K562 (cell line): Measurements from ENCODE around the gene XKRX. TPM values are rescaled to one million over a fixed set of nuclear protein-coding genes. Genes with fewer than 3 reads are reported as not detected.

Experiments used
- ATAC-seq: fragments of 200-7000 bp; cut with Tn5 transposase; 3 replicates; pipeline ENCODE4 v1.9.1; 2020; ENCODE audit warnings: moderate library complexity
- BruUV-seq: library from RNA; stranded (reverse); fragments of 400-500 nt; replicated peaks from 2 replicates; lab custom pipeline; 2021; lab: Mats Ljungman, UMichigan
- CTCF ChIA-PET: fragments of 300-600 bp; formaldehyde crosslinking; extraction: SDS; loops from one replicate; lab custom pipeline; 2021; ENCODE audit warnings: low intra/inter-chr PET ratio; lab: Yijun Ruan, JAX
- POLR2A ChIA-PET: fragments of 300-600, 350-650 bp; sonication (Branson Sonifier 250); formaldehyde crosslinking; extraction: SDS; loops from one replicate; lab custom pipeline; 2021; ENCODE audit warnings: antibody characterized with exemption, inconsistent platforms; lab: Yijun Ruan, JAX
- DNase-seq, 4 experiments: peaks; one replicate each; pipeline versions ENCODE4 v3.0.0 to v3.0.0-alpha.2; 2011 to 2018; ENCODE audit warnings: low spot score in 3 of 4, mixed read lengths in 3 of 4; ENCODE audit errors: extremely low read depth in 1 of 4
- FAIRE-seq: peaks from 2 replicates; lab custom pipeline; 2011; peaks lifted over from hg19 to GRCh38; lab: Jason Lieb, UNC
- H2AFZ ChIP-seq: 2 replicates; pipeline ENCODE4 v1.6.0; 2011; ENCODE audit warnings: low read depth, low read length, control low read depth, inconsistent platforms
- H3K27ac ChIP-seq: fragments of 200-600 bp; 3 replicates; pipeline ENCODE4 v1.8.0; 2011; ENCODE audit warnings: low read depth, mild to moderate bottlenecking, control low read depth, inconsistent platforms, low read length, moderate library complexity, mixed read lengths; ENCODE audit errors: extremely low read depth
- H3K27me3 ChIP-seq, 2 experiments: fragments of 300-600 bp in 1 of 2; 2 replicates in 1 of 2; 3 replicates in 1 of 2; pipeline versions ENCODE4 v1.6.0 to v1.8.0; 2011; ENCODE audit warnings: inconsistent platforms in 2 of 2, low read length in 2 of 2, mild to moderate bottlenecking in 1 of 2, mixed read lengths in 1 of 2, moderate library complexity in 1 of 2; ENCODE audit not compliant: control insufficient read depth in 2 of 2, insufficient read depth in 2 of 2
- H3K36me3 ChIP-seq: fragments of 300-600 bp; 3 replicates; pipeline ENCODE4 v1.8.0; 2011; ENCODE audit warnings: mild to moderate bottlenecking, low read length, inconsistent platforms; ENCODE audit not compliant: control insufficient read depth, insufficient read depth
- H3K4me1 ChIP-seq, 2 experiments: fragments of 200-600 bp in 1 of 2; replicated peaks in 1 of 2; 2 replicates in 1 of 2; 3 replicates in 1 of 2; pipeline versions ENCODE4 v1.5.1 to v1.8.0; 2011; ENCODE audit warnings: inconsistent platforms in 2 of 2, low read length in 2 of 2, mild to moderate bottlenecking in 1 of 2, mixed read lengths in 1 of 2, moderate library complexity in 1 of 2; ENCODE audit not compliant: control insufficient read depth in 2 of 2, insufficient read depth in 2 of 2
- H3K4me2 ChIP-seq: 2 replicates; pipeline ENCODE4 v1.6.1; 2011; ENCODE audit warnings: low read length, control low read depth, inconsistent platforms, mixed read lengths; ENCODE audit not compliant: insufficient read depth
- H3K4me3 ChIP-seq: fragments of 200-600 bp; sonication (generic), shearing (Covaris generic); 2 replicates; pipeline ENCODE4 v1.5.1; 2016; ENCODE audit warnings: control low read depth, inconsistent platforms
- H3K79me2 ChIP-seq: fragments of 200-600 bp; 3 replicates; pipeline ENCODE4 v1.8.0; 2011; ENCODE audit warnings: low read length, inconsistent platforms; ENCODE audit not compliant: control insufficient read depth, insufficient read depth
- H3K9ac ChIP-seq, 2 experiments: 2 replicates each; pipeline versions ENCODE4 v1.6.0 to v1.6.1; 2011; ENCODE audit warnings: low read depth in 2 of 2, low read length in 2 of 2, control low read depth in 1 of 2, inconsistent platforms in 1 of 2, mild to moderate bottlenecking in 1 of 2, mixed read lengths in 1 of 2; ENCODE audit not compliant: insufficient read depth in 1 of 2
- H3K9me1 ChIP-seq: one replicate; pipeline ENCODE4 v1.6.0; 2011; ENCODE audit warnings: inconsistent platforms, mild to moderate bottlenecking, low read length, moderate library complexity; ENCODE audit not compliant: control insufficient read depth, insufficient read depth
- H3K9me3 ChIP-seq: replicated peaks from 2 replicates; pipeline ENCODE4 v1.5.1; 2011; ENCODE audit warnings: low read depth, low read length, inconsistent platforms; ENCODE audit not compliant: control insufficient read depth, insufficient read depth
- H4K20me1 ChIP-seq: replicated peaks from 2 replicates; pipeline ENCODE4 v1.6.1; 2011; ENCODE audit warnings: low read length, inconsistent platforms, mixed read lengths; ENCODE audit not compliant: control insufficient read depth, insufficient read depth
- RAD21 ChIP-seq, 2 experiments: fragments of 250-450 bp in 1 of 2; fragments of 450-650 bp in 1 of 2; sonication (Bioruptor Pico) in 1 of 2; formaldehyde crosslinking in 1 of 2; IDR thresholded peaks in 1 of 2; conservative IDR thresholded peaks in 1 of 2; 2 replicates each; pipeline versions ENCODE4 v1.4.0 to v1.8.0; 2020 to 2022; ENCODE audit warnings: mild to moderate bottlenecking in 2 of 2, moderate library complexity in 1 of 2
- SMC3 ChIP-seq: conservative IDR thresholded peaks from 2 replicates; pipeline ENCODE4 v1.6.1; 2011; ENCODE audit warnings: low read depth, low read length, improper control_type of control experiment; ENCODE audit not compliant: insufficient read depth
- STAG1 ChIP-seq: sonication (generic); formaldehyde crosslinking; IDR thresholded peaks from 2 replicates; pipeline ENCODE4 v1.5.0; 2020; ENCODE audit warnings: missing genetic modification reagents, borderline replicate concordance
- U2AF1 ChIP-seq: fragments of 200-400 bp; formaldehyde crosslinking; optimal IDR thresholded peaks from 2 replicates; pipeline ENCODE3; 2017; ENCODE audit warnings: mild to moderate bottlenecking, low read depth, low read length, moderate library complexity
- ZNF165 ChIP-seq: fragments of 250-450 bp; sonication (Bioruptor Pico); IDR thresholded peaks from 2 replicates; pipeline ENCODE4 v1.4.0; 2020; ENCODE audit warnings: borderline replicate concordance
- WGBS: fragments of 100-300 bp; shearing (Covaris generic); methylation state at CpG from one replicate; pipeline ENCODE4 v1.1.6; 2016; ENCODE audit warnings: low coverage, mixed read lengths; ENCODE audit not compliant: insufficient coverage; ENCODE audit errors: missing lambda C conversion rate; 5-methylcytosine and 5-hydroxymethylcytosine counted together
- in situ Hi-C: fragments of 300-500 bp; cut with MboI; formaldehyde crosslinking; loops from 4 replicates; pipeline ENCODE4 v1.15.0; 2018; ENCODE audit warnings: inconsistent platforms, mixed read lengths
- intact Hi-C: fragments of 100-400 bp; cut with micrococcal nuclease; formaldehyde crosslinking; loops from 2 replicates; pipeline ENCODE4 v1.14.2; 2022
- polyA plus RNA-seq, 8 experiments: library from polyadenylated mRNA; depleted of rRNA in 4 of 8; stranded (reverse) in 5 of 8; unstranded in 3 of 8; fragments of >200 nt; fragmentation: Nextera tagmentation in 2 of 8; fragmentation: Illumina TruSeq in 1 of 8; extraction: Ambion mirVana in 2 of 8; extraction: Trizol in 1 of 8; gene quantifications; 2 replicates each; pipeline versions ENCODE4 v1.2.1 to v1.2.3, GENCODE V29; 2011 to 2014; ENCODE audit warnings: inconsistent platforms in 1 of 8, missing spikeins in 1 of 8
- total RNA-seq, 7 experiments: library from RNA; depleted of rRNA in 6 of 7; stranded (reverse); fragments of >200 nt in 6 of 7; fragmentation: Illumina TruSeq in 2 of 7; extraction: Trizol in 2 of 7; gene quantifications; 2 replicates each; pipeline versions ENCODE4 v1.2.1 to v1.2.3, GENCODE V29; 2011 to 2021; ENCODE audit warnings: low replicate concordance in 1 of 7
- TF ChIP-seq, protein P1 (sequence below), 2 experiments: fragments of 450-650 bp; formaldehyde crosslinking in 1 of 2; IDR thresholded peaks; 2 replicates each; pipeline versions ENCODE4 v1.4.0 to v1.6.1; 2014 to 2020; ENCODE audit warnings: mild to moderate bottlenecking in 2 of 2, borderline replicate concordance in 1 of 2, low read depth in 1 of 2
- TF ChIP-seq, protein P2 (sequence below), 3 experiments: IDR thresholded peaks in 2 of 3; conservative IDR thresholded peaks in 1 of 3; 2 replicates each; pipeline ENCODE4 v1.5.1; 2011 to 2012; ENCODE audit warnings: low read length in 3 of 3, mild to moderate bottlenecking in 3 of 3, control low read depth in 2 of 3, improper control_type of control experiment in 1 of 3, inconsistent platforms in 1 of 3, low read depth in 1 of 3, mixed read lengths in 1 of 3, moderate library complexity in 1 of 3; ENCODE audit not compliant: insufficient read depth in 2 of 3

Gene XKRX
- total and polyA plus RNA-seq, 9 of the 15 experiments (the other 6 are each of a cell fraction or from before 2014, with no cell fraction given), result 0.03 TPM; not detected in 8

DNA sequence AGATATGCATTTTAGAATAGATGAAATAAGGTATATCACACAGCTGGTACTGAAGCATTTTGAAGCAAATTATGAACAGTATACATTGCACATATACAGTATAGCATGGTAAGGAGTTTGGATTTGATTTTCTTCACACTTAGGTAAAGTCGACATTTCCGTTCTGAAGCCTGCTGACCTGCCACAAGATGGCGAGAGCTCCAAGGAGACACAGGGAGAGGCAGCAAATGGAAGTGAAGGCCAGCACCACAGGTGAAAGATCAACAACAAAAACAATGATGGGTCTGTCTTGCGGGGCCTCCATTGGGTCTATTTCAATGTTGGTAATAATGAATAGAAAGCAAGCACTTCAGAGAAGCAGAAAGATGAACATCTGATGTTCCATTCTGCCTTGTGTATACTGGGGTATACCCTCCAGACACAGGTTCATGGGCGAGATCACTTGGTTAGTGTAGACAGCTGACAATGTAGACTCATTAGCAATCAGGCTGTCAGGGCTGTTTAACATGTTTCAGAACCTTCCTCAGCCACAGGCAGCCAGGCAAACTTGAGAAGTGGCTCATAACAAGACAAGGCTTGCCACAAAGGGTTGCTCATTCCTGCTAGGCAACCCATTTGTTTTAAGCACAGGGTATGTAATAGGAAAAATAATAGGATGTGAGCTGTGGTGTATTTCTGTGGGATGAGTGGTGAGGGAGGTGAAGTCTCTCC, 33.2 kb downstream of the XKRX start:
- Histone ChIP-seq H3K9ac (no peak overlapping the region), H3K36me3 (no peaks in the 10 kb centered on the region), H3K4me3 (no peak overlapping the region), H3K4me2 (no peak overlapping the region), H2AFZ (no peak overlapping the region), H4K20me1 (no peaks in the 10 kb centered on the region), H3K9me1 (no peaks in the 10 kb centered on the region), H3K27me3 (no peaks in the 10 kb centered on the region), H3K4me1 (no peaks in the 10 kb centered on the region), H3K9me3 (no peaks in the 10 kb centered on the region), H3K79me2 (no peaks in the 10 kb centered on the region), H3K27ac (no peak overlapping the region)
- peak; percentile 81 for ATAC-seq
- intact Hi-C loops, result loop anchor here (1.0 to 10.0 kb wide), 2 partner anchors 311 to 389 kb away; no protein-coding TSS in a partner anchor
- TF ChIP-seq RAD21 (CRISPR knock-in tag; conservative IDR thresholded peaks at IDR 0.05 in 1 of 2, IDR thresholded peaks at IDR 0.05 in 1 of 2) (peak; percentile 30 to 79; a peak in 2 of 4 replicates), STAG1 (CRISPR knock-in tag) (peak; percentile 19; the same call in 1 of the 2 replicates), ZNF165 (CRISPR knock-in tag) (no peak), U2AF1 (no peak), SMC3 (peak; percentile 37; the same call in 1 of the 2 replicates)
- TF ChIP-seq, protein P1, sequence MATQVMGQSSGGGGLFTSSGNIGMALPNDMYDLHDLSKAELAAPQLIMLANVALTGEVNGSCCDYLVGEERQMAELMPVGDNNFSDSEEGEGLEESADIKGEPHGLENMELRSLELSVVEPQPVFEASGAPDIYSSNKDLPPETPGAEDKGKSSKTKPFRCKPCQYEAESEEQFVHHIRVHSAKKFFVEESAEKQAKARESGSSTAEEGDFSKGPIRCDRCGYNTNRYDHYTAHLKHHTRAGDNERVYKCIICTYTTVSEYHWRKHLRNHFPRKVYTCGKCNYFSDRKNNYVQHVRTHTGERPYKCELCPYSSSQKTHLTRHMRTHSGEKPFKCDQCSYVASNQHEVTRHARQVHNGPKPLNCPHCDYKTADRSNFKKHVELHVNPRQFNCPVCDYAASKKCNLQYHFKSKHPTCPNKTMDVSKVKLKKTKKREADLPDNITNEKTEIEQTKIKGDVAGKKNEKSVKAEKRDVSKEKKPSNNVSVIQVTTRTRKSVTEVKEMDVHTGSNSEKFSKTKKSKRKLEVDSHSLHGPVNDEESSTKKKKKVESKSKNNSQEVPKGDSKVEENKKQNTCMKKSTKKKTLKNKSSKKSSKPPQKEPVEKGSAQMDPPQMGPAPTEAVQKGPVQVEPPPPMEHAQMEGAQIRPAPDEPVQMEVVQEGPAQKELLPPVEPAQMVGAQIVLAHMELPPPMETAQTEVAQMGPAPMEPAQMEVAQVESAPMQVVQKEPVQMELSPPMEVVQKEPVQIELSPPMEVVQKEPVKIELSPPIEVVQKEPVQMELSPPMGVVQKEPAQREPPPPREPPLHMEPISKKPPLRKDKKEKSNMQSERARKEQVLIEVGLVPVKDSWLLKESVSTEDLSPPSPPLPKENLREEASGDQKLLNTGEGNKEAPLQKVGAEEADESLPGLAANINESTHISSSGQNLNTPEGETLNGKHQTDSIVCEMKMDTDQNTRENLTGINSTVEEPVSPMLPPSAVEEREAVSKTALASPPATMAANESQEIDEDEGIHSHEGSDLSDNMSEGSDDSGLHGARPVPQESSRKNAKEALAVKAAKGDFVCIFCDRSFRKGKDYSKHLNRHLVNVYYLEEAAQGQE (IDR thresholded peaks at IDR 0.05; ENCODE audit: borderline replicate concordance), result peak; percentile 31; the same call in 1 of the 2 replicates
- TF ChIP-seq, protein P1 (CRISPR knock-in tag; IDR thresholded peaks at IDR 0.05; ENCODE audit: low read depth), result no peak
- TF ChIP-seq, protein P2, sequence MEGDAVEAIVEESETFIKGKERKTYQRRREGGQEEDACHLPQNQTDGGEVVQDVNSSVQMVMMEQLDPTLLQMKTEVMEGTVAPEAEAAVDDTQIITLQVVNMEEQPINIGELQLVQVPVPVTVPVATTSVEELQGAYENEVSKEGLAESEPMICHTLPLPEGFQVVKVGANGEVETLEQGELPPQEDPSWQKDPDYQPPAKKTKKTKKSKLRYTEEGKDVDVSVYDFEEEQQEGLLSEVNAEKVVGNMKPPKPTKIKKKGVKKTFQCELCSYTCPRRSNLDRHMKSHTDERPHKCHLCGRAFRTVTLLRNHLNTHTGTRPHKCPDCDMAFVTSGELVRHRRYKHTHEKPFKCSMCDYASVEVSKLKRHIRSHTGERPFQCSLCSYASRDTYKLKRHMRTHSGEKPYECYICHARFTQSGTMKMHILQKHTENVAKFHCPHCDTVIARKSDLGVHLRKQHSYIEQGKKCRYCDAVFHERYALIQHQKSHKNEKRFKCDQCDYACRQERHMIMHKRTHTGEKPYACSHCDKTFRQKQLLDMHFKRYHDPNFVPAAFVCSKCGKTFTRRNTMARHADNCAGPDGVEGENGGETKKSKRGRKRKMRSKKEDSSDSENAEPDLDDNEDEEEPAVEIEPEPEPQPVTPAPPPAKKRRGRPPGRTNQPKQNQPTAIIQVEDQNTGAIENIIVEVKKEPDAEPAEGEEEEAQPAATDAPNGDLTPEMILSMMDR (IDR thresholded peaks at IDR 0.05 in 2 of 3, conservative IDR thresholded peaks at IDR 0.05 in 1 of 3; ENCODE audit: insufficient read depth in 2 of 3, low read depth in 1 of 3, low read length in 3 of 3), result peak; percentile 52 to 62 (median 56)
- WGBS, result 4% methylated on average over 5 of the region's 5 CpGs
- peak; percentile 74 for FAIRE-seq
- in situ Hi-C loops, result loop anchor here (10.0 kb wide), 1 partner anchor 309 kb away; no protein-coding TSS in a partner anchor
- CTCF ChIA-PET, result interaction anchor here (1.2 to 1.3 kb wide), 2 partner anchors 309 to 311 kb away, joined by 3 to 7 read pairs; no protein-coding TSS in a partner anchor
- peak in 2 of 4 experiments; percentile 12 to 50 for DNase-seq
- BruUV-seq, result no TSS peak
- POLR2A ChIA-PET, result no interaction called here
